Activated CD4-positive, alpha-beta T cell treated with anti-CD3 and anti-CD28 coated beads for 24 hours (primary cell): ENCODE results near the gene NAA15.
A peak's percentile ranks its signal among the peaks of the same experiment; 100 is the strongest.
"Not testable (repeated sequence)": the region's sequence is repeated elsewhere in the genome, so short reads cannot be mapped to it uniquely, and the experiment has no call there.

Experiments
- DNase-seq, 2 donors: peaks; one replicate each; pipeline ENCODE4 v3.0.0-alpha.2; 2020; ENCODE audit warnings: low read depth in 2 of 2

The NAA15 gene

GRCh38 chr4:139301113-139301820 lies at the start of gene NAA15:
Gene NAA15 (plus strand): TSS chr4:139301505. CDS start chr4:139301778, 273 bp downstream.
- peak; percentile 94 to 95 for DNase-seq

DNA sequence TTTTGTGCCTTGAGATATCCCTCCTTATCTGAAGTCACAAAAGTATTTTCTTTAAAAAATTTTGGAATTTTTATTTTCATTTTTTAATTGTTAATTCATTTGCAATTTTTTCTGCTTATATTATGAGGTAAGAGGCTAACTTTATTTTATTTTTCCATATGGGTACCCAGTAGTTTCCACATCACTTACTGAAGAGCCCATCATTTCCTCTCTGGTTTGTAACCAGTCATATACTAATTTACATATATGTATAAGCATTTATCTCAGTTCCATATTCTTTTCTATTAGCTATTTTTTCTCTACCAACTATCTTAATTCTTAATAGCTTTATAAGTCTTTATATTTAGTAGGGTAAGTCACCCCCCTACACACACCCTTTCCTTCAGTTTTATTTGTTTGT lies 48.3 kb upstream of the NAA15 start:
- no peak for DNase-seq

GRCh38 chr4:139253713-139254112 lies 47.6 kb upstream of the NAA15 start:
- DNase-seq = no peak

- not testable (repeated sequence) for DNase-seq
Measured at GRCh38 chr4:139255581-139255980, 45.7 kb upstream of the NAA15 start.

DNA sequence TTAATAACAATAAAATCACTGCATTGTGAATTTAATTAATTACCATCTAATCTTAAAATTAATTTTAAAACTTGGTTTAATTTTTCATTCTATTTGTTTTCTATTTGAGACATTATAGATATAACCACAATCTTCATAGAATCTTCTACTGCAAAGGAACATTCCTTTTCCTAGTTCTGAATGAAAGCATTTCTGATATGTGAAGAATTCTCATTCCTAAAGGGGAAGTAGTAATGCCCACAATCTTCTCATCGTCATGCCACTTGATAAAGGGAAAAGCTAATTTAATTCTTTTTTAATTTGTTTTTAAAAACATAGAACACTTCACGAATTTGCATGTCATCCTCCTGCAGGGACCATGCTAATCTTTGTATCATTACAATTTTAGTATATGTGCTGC lies 45.0 kb upstream of the NAA15 start:
- DNase-seq = no peak

GRCh38 chr4:139265654-139266053 lies 35.7 kb upstream of the NAA15 start:
- no peak for DNase-seq

DNA sequence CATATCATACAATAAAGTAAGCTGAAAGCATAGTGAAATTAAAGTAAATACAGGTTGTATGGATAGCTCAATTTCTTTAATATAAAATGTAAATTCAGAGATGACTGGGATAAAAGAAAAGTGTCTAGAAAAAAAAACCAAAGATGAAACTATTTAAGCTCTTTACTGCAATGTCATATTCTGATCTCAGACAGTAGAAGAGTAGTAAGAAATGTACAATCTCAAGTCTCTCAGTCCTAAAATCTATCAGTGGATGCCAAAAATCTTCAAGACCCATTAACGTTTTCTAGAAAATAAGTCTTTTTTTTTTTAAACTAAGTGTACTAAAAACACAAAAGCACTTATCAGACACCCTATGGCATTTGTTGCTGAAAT lies 35.1 kb upstream of the NAA15 start:
- DNase-seq = no peak

- DNase-seq = peak; percentile 65
Measured at GRCh38 chr4:139266583-139267257, 34.6 kb upstream of the NAA15 start.

DNA sequence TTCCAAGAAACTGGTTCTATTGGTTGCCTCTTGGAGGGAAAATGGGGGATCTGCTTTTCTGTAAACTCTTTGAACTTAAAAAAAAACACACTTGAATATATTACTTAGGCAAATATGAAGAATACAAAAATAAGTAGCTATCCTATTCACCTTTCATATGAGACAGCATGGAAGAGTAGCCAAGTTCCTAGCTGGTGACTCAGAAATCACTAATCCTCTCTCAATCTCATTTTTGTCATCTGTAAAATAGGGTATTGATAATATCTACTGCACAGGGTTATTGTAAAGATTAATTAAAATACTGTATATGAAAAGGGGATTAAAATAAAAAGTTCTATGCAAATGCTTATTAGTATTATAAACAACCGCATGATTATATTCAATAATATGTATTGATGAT lies 34.0 kb upstream of the NAA15 start:
- no peak for DNase-seq

DNA sequence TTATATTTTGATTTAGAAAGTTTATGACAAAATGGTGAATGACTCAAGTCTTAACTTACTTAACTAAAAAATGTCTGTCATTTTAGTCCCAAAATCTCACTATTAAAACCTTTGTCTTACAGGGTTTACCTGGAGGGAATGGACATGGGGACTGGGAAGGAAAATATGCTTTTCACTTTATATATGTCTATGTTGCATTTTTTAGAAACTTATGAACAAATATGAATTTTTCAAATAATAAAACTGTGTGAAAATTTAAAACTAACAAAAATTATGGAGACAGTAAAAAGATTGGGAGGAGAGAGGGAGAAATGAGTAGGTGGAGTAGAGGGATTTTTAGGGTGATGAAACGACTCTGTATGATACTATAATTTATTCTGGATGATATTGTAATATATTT lies 27.5 kb upstream of the NAA15 start:
- DNase-seq = no peak

DNA sequence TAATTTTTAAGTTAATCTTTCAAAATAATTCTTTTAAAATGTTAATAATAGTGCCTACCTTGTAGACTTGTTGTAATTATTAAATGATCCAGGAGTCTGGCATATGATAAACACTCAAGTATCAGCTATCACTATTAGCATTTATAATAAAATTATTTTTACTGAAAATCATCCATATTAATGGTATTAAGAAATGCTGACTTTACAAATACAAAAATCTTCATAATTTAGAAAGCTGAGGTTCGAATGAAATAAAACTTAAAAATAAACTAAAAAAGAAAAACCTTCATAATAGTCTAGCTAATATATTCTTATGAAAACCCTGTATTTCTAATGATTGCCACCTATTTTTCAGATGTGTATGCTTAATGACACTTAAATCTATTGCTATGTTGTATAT lies 26.5 kb upstream of the NAA15 start:
- no peak for DNase-seq

DNA sequence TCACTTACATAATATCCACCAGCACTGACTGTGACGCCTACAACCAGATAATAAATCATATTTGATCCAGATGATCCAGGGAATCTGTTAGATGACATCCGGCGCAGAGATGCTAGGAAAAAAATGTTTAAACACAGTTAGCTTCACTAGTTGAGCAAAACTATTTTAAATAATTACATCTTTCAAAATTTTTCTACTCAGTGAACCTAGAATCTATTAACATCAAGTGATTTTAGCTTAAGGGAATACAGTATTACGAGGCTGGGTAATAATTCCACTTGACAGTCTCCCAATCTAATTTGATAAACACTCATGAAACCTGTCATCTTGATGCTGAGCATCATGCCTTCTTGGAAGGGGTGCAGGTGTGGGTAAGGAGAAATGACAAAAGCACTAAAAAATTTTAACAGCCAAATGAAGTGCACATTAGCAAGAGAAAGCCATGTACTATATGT lies 26.0 kb upstream of the NAA15 start:
- no peak for DNase-seq

DNA sequence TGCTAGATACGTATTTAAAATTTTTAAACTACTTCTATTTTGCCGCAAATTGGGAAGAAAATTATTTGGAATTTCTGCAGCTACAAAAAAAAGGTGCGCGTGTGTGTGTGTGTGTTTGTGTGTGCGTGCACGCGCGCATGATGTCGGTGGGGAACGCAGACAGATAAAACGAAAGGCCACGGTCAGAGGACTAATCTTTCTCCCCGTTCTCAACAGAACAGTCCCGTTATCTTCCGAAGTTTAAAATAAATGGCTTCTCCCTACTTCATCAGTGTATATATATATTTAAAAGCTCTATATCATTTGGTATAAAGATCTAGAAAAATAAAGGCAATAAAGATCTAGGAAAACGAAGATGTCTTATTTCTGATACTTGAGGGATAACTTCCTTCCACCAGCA lies 22.8 kb upstream of the NAA15 start:
- no peak for DNase-seq

GRCh38 chr4:139278912-139279759 lies 22.2 kb upstream of the NAA15 start:
- no peak for DNase-seq

DNA sequence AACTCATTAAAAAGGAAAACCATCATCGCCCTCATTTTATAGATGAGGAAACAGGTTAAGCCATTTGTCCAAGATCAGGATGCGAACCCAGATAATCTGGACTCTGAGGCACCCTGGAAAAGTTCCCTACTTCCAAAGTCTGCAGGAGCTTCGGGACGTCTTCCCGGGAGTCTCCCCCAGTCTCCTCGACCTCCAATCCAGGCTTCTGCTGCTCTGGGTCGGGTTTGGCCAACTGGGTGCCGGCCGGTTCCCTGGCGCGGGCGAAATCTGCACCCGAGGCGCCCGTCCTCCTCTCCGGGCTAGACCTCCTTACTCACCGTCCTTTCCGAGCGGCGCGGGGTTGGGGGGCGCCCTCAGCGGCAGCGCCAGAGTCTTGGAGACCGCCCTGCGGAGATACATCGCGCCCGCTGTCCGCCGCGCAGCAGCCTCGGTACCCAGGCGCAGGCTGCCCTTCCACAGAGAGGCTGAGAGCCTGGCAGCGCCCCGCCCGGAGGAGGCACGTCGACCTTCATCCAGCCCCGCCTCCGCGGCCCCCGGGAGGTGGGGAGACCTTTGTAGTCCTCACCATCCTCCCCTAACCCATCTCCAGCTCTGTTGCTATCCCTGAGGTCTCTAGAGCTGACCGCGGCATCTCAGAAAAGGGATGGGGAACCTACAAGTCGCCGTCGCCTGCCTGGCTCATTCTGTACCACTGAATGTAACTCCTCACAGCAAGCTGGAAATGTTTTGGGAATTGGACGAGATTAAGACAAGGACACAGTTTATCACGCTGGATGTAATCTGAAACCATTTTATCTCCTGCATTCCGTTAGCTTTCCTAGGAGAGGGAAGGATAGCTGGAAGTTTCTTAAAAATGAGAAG lies 21.3 kb upstream of the NAA15 start, which contains the start of gene MGARP:
MGARP (minus strand) TSS at position 466 of the 861 bp plus-strand sequence; CDS start at position 399, 67 bp downstream.
- peak in 1 of 2 donors; percentile 12 for DNase-seq

DNA sequence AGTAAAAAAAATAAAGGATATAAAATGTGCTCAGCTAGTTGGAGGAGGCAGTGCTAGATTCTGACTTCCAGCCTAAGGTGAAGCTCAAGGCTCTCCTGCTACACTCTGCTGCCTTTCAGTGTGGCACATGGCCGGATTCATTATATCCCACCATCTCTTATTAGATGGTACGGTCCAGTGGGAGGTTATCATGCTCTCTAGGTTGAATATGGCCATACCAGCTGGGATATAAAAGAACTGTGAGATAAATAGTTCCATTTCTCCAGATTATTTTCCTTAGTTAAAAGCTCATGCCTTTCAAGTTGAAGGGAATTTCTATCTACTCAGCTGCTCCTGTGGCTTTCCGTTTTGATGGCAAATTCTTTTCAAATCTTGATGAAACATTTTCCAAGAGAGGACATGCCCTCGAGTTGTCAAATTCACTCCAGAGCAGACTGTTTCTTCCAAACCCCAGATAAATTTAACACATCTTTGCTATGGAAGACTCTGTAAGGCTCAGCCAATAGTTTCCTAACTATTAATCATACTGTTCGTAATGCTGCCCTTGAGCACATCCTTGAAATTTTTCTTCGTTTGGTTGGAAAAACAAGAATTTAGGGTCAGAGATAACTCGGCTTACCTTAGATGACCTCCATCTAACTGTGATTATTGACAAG lies 19.1 kb upstream of the NAA15 start:
- no peak for DNase-seq

- no peak for DNase-seq
Measured at GRCh38 chr4:139282721-139283075, 18.6 kb upstream of the NAA15 start.

- no peak for DNase-seq
Measured at GRCh38 chr4:139286186-139286698, 15.1 kb upstream of the NAA15 start.

GRCh38 chr4:139295206-139295941 lies 5.9 kb upstream of the NAA15 start:
- peak; percentile 100 for DNase-seq

DNA sequence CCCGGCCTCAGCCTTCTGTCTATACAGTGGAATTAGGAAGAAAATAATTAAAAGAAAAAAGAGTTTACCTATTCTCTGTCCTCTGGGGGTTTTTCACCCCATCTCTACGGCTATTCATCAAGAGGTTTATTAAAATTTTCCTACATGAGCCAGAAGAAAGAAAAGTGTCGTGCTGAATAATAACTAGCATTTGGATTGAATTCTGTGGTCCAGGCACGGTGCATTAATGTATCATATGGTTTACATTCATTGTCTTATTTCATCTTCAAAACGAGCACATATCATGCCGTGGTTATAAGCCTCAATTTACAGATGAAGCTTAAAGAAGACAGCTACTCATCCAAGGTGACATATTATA lies 5.4 kb upstream of the NAA15 start:
- no peak for DNase-seq
